GM12874 (cell line): ENCODE measurements around the gene ANKRD44.

Experiments used
- TF ChIP-seq, protein P1 (sequence below): IDR thresholded peaks from 2 replicates; pipeline ENCODE4 v1.5.1; 2011; ENCODE audit warnings: low read depth, mild to moderate bottlenecking, control low read depth, low read length, moderate library complexity; ENCODE audit not compliant: insufficient read depth

ANKRD44 gene

DNA sequence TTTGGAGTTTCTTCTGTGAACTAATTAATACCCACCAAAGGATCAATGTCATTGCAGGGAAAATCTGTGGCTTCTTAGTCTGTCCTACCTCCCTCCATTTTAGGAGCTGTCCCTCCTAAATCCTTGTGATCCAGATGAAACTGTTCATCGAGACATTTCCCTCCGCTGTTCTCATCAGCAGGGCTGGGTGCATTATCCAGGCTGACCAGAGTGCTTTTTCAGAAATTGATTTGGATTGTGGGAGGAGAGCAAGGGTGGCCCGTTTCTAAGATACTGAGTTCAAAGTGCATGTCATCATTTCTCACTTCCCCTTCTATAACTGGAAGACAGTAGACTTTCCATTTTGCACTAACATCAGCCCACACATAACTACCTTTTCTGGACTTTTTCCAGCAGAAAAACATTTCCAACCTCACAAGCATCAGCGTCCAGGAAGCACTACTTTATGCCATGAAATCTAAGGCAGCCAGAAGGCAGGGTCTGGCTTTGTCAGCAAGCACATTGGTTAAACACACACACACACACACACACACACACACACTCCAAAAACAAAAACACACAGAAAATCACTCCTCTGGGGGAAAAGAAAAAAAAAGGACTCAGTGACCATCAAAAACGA is 94.1 kb downstream of the ANKRD44 start:
- TF ChIP-seq, protein P1, sequence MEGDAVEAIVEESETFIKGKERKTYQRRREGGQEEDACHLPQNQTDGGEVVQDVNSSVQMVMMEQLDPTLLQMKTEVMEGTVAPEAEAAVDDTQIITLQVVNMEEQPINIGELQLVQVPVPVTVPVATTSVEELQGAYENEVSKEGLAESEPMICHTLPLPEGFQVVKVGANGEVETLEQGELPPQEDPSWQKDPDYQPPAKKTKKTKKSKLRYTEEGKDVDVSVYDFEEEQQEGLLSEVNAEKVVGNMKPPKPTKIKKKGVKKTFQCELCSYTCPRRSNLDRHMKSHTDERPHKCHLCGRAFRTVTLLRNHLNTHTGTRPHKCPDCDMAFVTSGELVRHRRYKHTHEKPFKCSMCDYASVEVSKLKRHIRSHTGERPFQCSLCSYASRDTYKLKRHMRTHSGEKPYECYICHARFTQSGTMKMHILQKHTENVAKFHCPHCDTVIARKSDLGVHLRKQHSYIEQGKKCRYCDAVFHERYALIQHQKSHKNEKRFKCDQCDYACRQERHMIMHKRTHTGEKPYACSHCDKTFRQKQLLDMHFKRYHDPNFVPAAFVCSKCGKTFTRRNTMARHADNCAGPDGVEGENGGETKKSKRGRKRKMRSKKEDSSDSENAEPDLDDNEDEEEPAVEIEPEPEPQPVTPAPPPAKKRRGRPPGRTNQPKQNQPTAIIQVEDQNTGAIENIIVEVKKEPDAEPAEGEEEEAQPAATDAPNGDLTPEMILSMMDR, result no peak

- TF ChIP-seq, protein P1, result no peak
Measured at GRCh38 chr2:197215748-197216360, 94.7 kb downstream of the ANKRD44 start.

GRCh38 chr2:197212344-197213262 is 98.0 kb downstream of the ANKRD44 start:
- TF ChIP-seq, protein P1, result no peak

DNA sequence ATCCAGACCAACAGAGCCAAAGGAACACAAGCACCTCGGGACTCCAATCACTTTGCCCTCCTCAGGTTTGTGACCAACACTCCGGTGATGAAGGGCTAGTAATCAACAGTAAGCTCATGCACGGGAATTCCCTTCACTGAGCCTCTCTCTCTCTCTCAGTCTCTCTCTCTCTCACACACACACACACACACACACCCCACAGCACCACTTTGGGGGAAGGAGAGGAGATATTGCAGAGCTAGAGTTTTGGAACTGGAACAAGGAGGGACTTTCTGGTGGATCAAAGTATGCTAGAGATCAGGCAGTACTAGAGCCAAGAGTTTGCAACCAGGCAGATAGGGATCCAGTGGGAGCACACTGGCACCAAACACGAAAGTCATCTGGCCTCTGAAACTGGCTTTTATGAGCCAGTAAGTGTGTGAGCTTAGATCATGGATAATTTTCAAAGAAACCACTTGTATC is 98.7 kb downstream of the ANKRD44 start:
- TF ChIP-seq, protein P1, result no peak

GRCh38 chr2:197210430-197210829 is 100.2 kb downstream of the ANKRD44 start:
- TF ChIP-seq, protein P1, result no peak

DNA sequence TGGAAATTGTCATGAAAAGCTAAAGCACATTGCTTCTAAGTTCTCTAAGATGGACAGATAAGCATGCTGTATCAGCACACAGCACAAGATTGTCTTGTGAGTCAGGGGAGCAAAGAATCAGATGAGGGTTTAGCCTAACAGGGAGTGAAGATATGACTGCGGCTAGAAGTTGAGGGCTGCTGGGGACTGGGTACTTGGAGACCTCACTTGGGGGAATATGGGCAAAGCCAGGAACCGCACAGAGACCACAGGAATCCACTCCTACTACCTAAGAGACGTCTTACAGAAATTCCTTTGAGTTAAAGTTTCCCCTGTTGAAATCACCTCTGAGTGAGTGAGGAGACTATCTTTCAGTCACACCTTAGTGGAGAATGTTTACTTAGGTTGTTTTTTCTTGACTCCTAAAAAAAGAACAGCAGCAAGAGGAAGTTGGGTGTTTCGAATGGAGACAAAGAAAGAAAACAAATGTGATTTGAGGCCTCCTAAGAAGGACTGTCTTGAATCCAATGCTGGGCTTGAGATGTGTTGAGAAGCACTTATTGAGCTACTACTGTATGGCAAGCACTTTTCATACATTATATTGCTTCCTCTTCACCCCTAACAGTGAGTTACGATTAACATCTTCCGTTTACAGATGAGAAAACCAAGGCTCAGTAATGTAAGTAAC is 100.7 kb downstream of the ANKRD44 start:
- TF ChIP-seq, protein P1, result no peak

GRCh38 chr2:197209246-197209645 is 101.3 kb downstream of the ANKRD44 start:
- TF ChIP-seq, protein P1, result no peak
